GM12801 (cell line): ENCODE results near the gene COBL.

ENCODE experiments used
- CTCF ChIP-seq: IDR thresholded peaks from one replicate; pipeline ENCODE4 v1.5.1; 2011; ENCODE audit warnings: control low read depth; ENCODE audit not compliant: insufficient read length; ENCODE audit errors: extremely low read depth

The COBL gene

GRCh38 chr7:51123322-51124019 is 193.1 kb downstream of the COBL start:
- TF ChIP-seq CTCF = no peak

GRCh38 chr7:51121931-51122425 is 194.6 kb downstream of the COBL start:
- no peak for TF ChIP-seq CTCF

GRCh38 chr7:51121036-51121790 is 195.4 kb downstream of the COBL start:
- no peak for TF ChIP-seq CTCF

- TF ChIP-seq CTCF = no peak
Observed at GRCh38 chr7:51118628-51119027, 198.0 kb downstream of the COBL start.

- no peak for TF ChIP-seq CTCF
Observed at GRCh38 chr7:51114501-51114900, 202.1 kb downstream of the COBL start.

- no peak for TF ChIP-seq CTCF
Observed at GRCh38 chr7:51113962-51114361, 202.6 kb downstream of the COBL start.

GRCh38 chr7:51113560-51113959 is 203.0 kb downstream of the COBL start:
- TF ChIP-seq CTCF = no peak
